ENCODE measurements around the gene ZBTB20.
A peak's percentile ranks its signal among the peaks of the same experiment; 100 is the strongest.

Gene ZBTB20

DNA sequence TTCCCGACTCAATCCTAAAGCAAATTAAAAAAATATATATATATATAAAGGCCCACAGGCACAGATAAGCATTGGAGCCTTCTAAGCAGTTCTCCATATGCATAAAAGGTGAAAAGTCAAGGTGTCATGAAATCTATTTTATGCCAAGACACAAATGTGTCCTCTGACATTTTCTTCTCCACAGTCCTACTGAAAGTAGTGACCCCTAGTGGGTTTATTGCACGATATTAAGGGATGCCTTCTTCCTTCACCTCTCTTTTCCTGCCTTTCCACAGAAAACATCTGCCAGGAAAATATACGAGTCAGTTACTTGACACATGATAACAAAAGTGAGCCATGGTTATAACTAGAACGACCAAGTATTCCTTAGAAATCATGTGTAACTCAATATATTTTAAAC lies 550.1 kb downstream of the ZBTB20 start:
- Histone ChIP-seq H3K27me3 (ENCODE audit: insufficient read depth, low read length, poor library complexity) (no peaks in the 10 kb centered on the region), H3K79me1 (ENCODE audit: low read length) (no peaks in the 10 kb centered on the region), H4K5ac (ENCODE audit: low read length) (no peak overlapping the region), H3K27ac (ENCODE audit: low read depth, low read length) (no peak overlapping the region), H3K4ac (ENCODE audit: low read depth, low read length) (no peak overlapping the region), H3K4me3 (ENCODE audit: low read length) (no peak overlapping the region), H3K79me2 (ENCODE audit: control insufficient read depth, insufficient read depth, low read length) (no peaks in the 10 kb centered on the region), H3K4me1 (ENCODE audit: control insufficient read depth, low read depth, low read length) (no peaks in the 10 kb centered on the region), H2AK5ac (ENCODE audit: low read length) (no peak overlapping the region), H3K56ac (ENCODE audit: low read length) (no peak overlapping the region), H2BK120ac (ENCODE audit: low read depth, low read length) (no peak overlapping the region), H3K4me2 (ENCODE audit: low read length) (no peak overlapping the region), H4K8ac (ENCODE audit: low read depth, low read length) (no peak overlapping the region), H3K36me3 (ENCODE audit: control insufficient read depth, insufficient read depth, low read length) (no peaks in the 10 kb centered on the region), H2BK5ac (ENCODE audit: low read length) (no peak overlapping the region), H2BK15ac (replicated peaks; ENCODE audit: low read depth) (no peak overlapping the region), H3K23ac (ENCODE audit: low read length) (no peak overlapping the region), H3K18ac (ENCODE audit: low read length) (no peak overlapping the region), H3K9ac (ENCODE audit: low read length) (no peak overlapping the region)
- peak; percentile 22 for DNase-seq
- 100% methylated on average over 1 of the region's 4 CpGs for WGBS (ENCODE audit: extremely low coverage, insufficient coverage, low lambda C conversion rate)

DNA sequence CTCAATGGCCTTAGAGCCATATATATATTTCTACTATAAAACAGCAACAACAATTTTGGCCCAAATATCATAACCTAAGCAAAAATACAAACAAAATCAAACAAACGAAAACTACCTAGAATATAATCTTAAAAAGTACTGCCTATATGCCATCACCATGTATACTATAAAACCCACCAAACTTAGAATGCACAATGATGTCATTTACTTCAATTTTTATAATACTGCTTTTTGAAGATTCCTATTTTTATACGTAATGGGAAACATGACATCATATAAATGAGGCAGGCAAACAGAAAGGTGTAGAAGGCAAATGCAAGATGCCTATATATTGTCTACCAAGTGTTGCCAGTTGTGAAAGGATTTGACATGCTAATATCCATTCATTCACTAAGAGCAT lies 550.9 kb downstream of the ZBTB20 start:
- no peak overlapping the region for H3K27ac ChIP-seq (ENCODE audit: low read depth, low read length)
- no peak for DNase-seq
- H3K36me3 ChIP-seq (ENCODE audit: control insufficient read depth, insufficient read depth, low read length), result no peaks in the 10 kb centered on the region
- no peak overlapping the region for H3K4me3 ChIP-seq (ENCODE audit: low read length)
- no peaks in the 10 kb centered on the region for H3K27me3 ChIP-seq (ENCODE audit: insufficient read depth, low read length, poor library complexity)
- no peak overlapping the region for H3K4me2 ChIP-seq (ENCODE audit: low read length)
- no peak overlapping the region for H4K5ac ChIP-seq (ENCODE audit: low read length)
- H3K23ac ChIP-seq (ENCODE audit: low read length), result no peak overlapping the region
- no peaks in the 10 kb centered on the region for H3K79me1 ChIP-seq (ENCODE audit: low read length)
- no peak overlapping the region for H2BK5ac ChIP-seq (ENCODE audit: low read length)
- H2BK15ac ChIP-seq (replicated peaks; ENCODE audit: low read depth), result no peak overlapping the region
- H4K8ac ChIP-seq (ENCODE audit: low read depth, low read length), result no peak overlapping the region
- H2BK120ac ChIP-seq (ENCODE audit: low read depth, low read length), result no peak overlapping the region
- H3K79me2 ChIP-seq (ENCODE audit: control insufficient read depth, insufficient read depth, low read length), result no peaks in the 10 kb centered on the region
- 100% methylated on average over 1 of the region's 2 CpGs for WGBS (ENCODE audit: extremely low coverage, insufficient coverage, low lambda C conversion rate)
- H3K4me1 ChIP-seq (ENCODE audit: control insufficient read depth, low read depth, low read length), result no peaks in the 10 kb centered on the region
- no peak overlapping the region for H3K4ac ChIP-seq (ENCODE audit: low read depth, low read length)
- no peak overlapping the region for H3K18ac ChIP-seq (ENCODE audit: low read length)
- H3K56ac ChIP-seq (ENCODE audit: low read length), result no peak overlapping the region
- no peak overlapping the region for H2AK5ac ChIP-seq (ENCODE audit: low read length)
- H3K9ac ChIP-seq (ENCODE audit: low read length), result no peak overlapping the region

DNA sequence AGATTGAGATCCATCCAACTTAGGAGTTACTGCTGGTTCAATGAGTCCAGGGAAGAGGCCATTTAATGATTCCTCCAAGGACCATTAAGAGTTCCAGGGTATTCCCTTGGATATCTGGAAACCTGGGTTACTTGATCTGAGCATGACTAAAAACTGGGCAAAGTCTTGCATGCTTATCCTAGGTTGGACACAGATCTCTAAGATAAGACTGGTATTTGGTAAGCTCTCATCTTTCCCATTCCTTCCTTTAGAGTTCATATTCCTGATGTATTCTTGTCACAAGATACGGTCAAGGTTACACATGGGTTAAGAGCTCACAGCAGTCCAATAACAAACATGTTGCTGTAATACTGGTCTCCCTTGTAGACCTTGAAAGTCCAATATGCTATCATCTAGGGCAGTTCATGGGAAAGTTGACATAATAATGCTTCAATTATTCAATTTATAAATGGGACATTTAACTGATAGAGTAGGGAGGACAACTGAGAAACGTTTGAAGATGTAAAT lies 551.5 kb downstream of the ZBTB20 start:
- H3K18ac ChIP-seq (ENCODE audit: low read length), result no peak overlapping the region
- H3K27me3 ChIP-seq (ENCODE audit: insufficient read depth, low read length, poor library complexity), result no peaks in the 10 kb centered on the region
- H3K27ac ChIP-seq (ENCODE audit: low read depth, low read length), result no peak overlapping the region
- H3K9ac ChIP-seq (ENCODE audit: low read length), result no peak overlapping the region
- no CpG with 5 or more reads among the region's 2 CpGs for WGBS (ENCODE audit: extremely low coverage, insufficient coverage, low lambda C conversion rate)
- H2BK5ac ChIP-seq (ENCODE audit: low read length), result no peak overlapping the region
- no peak overlapping the region for H3K4ac ChIP-seq (ENCODE audit: low read depth, low read length)
- H3K36me3 ChIP-seq (ENCODE audit: control insufficient read depth, insufficient read depth, low read length), result no peaks in the 10 kb centered on the region
- H4K5ac ChIP-seq (ENCODE audit: low read length), result no peak overlapping the region
- no peak for DNase-seq
- no peak overlapping the region for H3K23ac ChIP-seq (ENCODE audit: low read length)
- no peak overlapping the region for H3K4me2 ChIP-seq (ENCODE audit: low read length)
- H3K4me3 ChIP-seq (ENCODE audit: low read length), result no peak overlapping the region
- H3K79me2 ChIP-seq (ENCODE audit: control insufficient read depth, insufficient read depth, low read length), result no peaks in the 10 kb centered on the region
- no peak overlapping the region for H3K56ac ChIP-seq (ENCODE audit: low read length)
- H2BK15ac ChIP-seq (replicated peaks; ENCODE audit: low read depth), result no peak overlapping the region
- no peak overlapping the region for H2BK120ac ChIP-seq (ENCODE audit: low read depth, low read length)
- no peaks in the 10 kb centered on the region for H3K79me1 ChIP-seq (ENCODE audit: low read length)
- no peak overlapping the region for H4K8ac ChIP-seq (ENCODE audit: low read depth, low read length)
- no peak overlapping the region for H2AK5ac ChIP-seq (ENCODE audit: low read length)
- H3K4me1 ChIP-seq (ENCODE audit: control insufficient read depth, low read depth, low read length), result no peaks in the 10 kb centered on the region

DNA sequence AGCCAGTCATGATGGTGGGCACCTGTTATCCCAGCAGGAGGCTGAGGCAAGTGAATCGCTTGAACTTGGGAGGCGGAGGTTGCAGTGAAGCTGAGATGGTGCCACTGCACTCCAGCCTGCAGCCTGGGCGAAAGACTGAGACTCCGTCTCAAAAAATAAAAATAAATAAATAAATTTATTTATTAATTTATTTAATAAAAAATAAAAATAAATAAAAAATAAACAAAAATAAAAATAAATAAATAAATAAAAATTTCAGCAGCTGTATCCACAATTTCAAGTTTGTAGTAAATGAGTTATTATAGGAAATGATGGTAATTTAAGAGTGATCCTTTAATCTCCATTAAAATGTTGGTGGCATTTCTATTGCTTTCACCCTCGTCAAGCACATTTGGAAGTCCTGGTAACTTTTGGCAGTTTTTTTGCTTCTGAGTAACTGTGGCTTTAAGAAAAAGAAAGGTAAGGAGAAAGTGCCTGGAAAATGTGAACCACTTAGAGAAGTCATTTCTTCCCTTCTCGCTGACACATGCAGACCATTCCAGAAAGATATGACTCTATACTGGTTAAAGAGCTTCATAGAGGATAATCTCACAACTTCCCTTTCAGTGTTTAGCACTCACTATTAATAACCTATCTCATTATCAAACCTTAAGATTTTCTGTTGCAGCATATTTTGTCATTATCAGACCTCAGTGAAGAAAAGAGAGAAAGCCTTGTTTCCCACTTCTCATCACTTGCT lies 556.6 kb downstream of the ZBTB20 start:
- no peak for DNase-seq
- Histone ChIP-seq H3K4me1 (ENCODE audit: control insufficient read depth, low read depth, low read length) (no peaks in the 10 kb centered on the region), H3K4ac (ENCODE audit: low read depth, low read length) (no peak overlapping the region), H3K23ac (ENCODE audit: low read length) (no peak overlapping the region), H4K8ac (ENCODE audit: low read depth, low read length) (no peak overlapping the region), H2AK5ac (ENCODE audit: low read length) (no peak overlapping the region), H4K5ac (ENCODE audit: low read length) (no peak overlapping the region), H2BK5ac (ENCODE audit: low read length) (no peak overlapping the region), H3K4me2 (ENCODE audit: low read length) (no peak overlapping the region), H3K79me2 (ENCODE audit: control insufficient read depth, insufficient read depth, low read length) (no peaks in the 10 kb centered on the region), H3K36me3 (ENCODE audit: control insufficient read depth, insufficient read depth, low read length) (no peaks in the 10 kb centered on the region), H3K56ac (ENCODE audit: low read length) (no peak overlapping the region), H2BK120ac (ENCODE audit: low read depth, low read length) (no peak overlapping the region), H3K79me1 (ENCODE audit: low read length) (no peaks in the 10 kb centered on the region), H3K27me3 (ENCODE audit: insufficient read depth, low read length, poor library complexity) (no peaks in the 10 kb centered on the region), H3K9ac (ENCODE audit: low read length) (no peak overlapping the region), H3K27ac (ENCODE audit: low read depth, low read length) (no peak overlapping the region), H2BK15ac (replicated peaks; ENCODE audit: low read depth) (no peak overlapping the region), H3K18ac (ENCODE audit: low read length) (no peak overlapping the region), H3K4me3 (ENCODE audit: low read length) (no peak overlapping the region)
- WGBS (ENCODE audit: extremely low coverage, insufficient coverage, low lambda C conversion rate), result no CpG with 5 or more reads among the region's 6 CpGs

DNA sequence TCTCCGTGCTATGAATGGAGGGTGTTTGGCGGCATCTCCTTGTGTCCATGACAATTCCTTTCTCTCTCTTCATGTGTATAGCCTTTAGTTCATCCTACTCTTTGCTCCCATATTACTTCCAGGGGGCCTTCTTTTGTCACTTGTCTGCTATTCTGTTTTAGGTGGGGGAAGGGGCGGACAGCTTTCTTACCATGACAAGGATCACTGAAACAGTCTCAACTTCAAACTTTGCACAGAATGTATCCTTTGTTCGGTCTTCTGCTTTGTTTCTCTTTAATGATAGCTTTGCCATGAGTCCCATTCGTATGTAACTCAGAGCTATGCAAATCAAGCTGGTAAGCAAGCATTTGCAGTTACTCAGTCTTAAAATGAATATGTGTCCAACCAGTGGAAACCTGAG lies 559.1 kb downstream of the ZBTB20 start:
- H3K27me3 ChIP-seq (ENCODE audit: insufficient read depth, low read length, poor library complexity), result no peaks in the 10 kb centered on the region
- no peak overlapping the region for H3K4me3 ChIP-seq (ENCODE audit: low read length)
- H3K4ac ChIP-seq (ENCODE audit: low read depth, low read length), result no peak overlapping the region
- H3K27ac ChIP-seq (ENCODE audit: low read depth, low read length), result no peak overlapping the region
- no peak overlapping the region for H4K5ac ChIP-seq (ENCODE audit: low read length)
- no peaks in the 10 kb centered on the region for H3K79me1 ChIP-seq (ENCODE audit: low read length)
- H3K36me3 ChIP-seq (ENCODE audit: control insufficient read depth, insufficient read depth, low read length), result no peaks in the 10 kb centered on the region
- no peaks in the 10 kb centered on the region for H3K79me2 ChIP-seq (ENCODE audit: control insufficient read depth, insufficient read depth, low read length)
- H2BK5ac ChIP-seq (ENCODE audit: low read length), result no peak overlapping the region
- H3K4me1 ChIP-seq (ENCODE audit: control insufficient read depth, low read depth, low read length), result no peaks in the 10 kb centered on the region
- H3K9ac ChIP-seq (ENCODE audit: low read length), result no peak overlapping the region
- no peak overlapping the region for H2BK15ac ChIP-seq (replicated peaks; ENCODE audit: low read depth)
- no peak overlapping the region for H3K18ac ChIP-seq (ENCODE audit: low read length)
- H2AK5ac ChIP-seq (ENCODE audit: low read length), result no peak overlapping the region
- H3K56ac ChIP-seq (ENCODE audit: low read length), result no peak overlapping the region
- no peak overlapping the region for H2BK120ac ChIP-seq (ENCODE audit: low read depth, low read length)
- H3K4me2 ChIP-seq (ENCODE audit: low read length), result no peak overlapping the region
- no peak for DNase-seq
- WGBS (ENCODE audit: extremely low coverage, insufficient coverage, low lambda C conversion rate), result no CpG with 5 or more reads among the region's 5 CpGs
- no peak overlapping the region for H4K8ac ChIP-seq (ENCODE audit: low read depth, low read length)
- no peak overlapping the region for H3K23ac ChIP-seq (ENCODE audit: low read length)

DNA sequence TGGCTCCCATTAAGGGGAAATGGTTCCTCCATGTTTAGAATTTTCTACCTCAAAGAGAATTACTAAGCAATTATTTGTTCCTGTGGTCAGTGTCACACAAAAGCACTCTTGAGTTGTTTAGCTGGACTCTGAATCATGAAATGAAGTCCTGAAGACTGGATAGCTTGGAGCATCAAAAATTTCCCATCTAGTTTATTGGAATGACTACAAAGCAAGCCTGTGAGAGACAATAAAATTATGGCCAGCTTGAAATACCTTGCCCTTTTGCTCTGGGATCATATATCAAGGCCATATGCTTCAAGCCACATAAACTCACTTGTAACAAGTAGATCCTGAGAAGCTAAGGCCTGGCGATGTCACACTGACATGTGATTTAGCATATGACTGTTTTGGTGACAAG lies 561.0 kb downstream of the ZBTB20 start:
- no peak overlapping the region for H3K4ac ChIP-seq (ENCODE audit: low read depth, low read length)
- H3K79me2 ChIP-seq (ENCODE audit: control insufficient read depth, insufficient read depth, low read length), result no peaks in the 10 kb centered on the region
- H3K4me3 ChIP-seq (ENCODE audit: low read length), result no peak overlapping the region
- H3K18ac ChIP-seq (ENCODE audit: low read length), result no peak overlapping the region
- DNase-seq, result no peak
- no peak overlapping the region for H3K27ac ChIP-seq (ENCODE audit: low read depth, low read length)
- H2BK120ac ChIP-seq (ENCODE audit: low read depth, low read length), result no peak overlapping the region
- H3K27me3 ChIP-seq (ENCODE audit: insufficient read depth, low read length, poor library complexity), result no peaks in the 10 kb centered on the region
- no peak overlapping the region for H4K5ac ChIP-seq (ENCODE audit: low read length)
- WGBS (ENCODE audit: extremely low coverage, insufficient coverage, low lambda C conversion rate), result no CpG with 5 or more reads among the region's 1 CpG
- no peak overlapping the region for H2BK5ac ChIP-seq (ENCODE audit: low read length)
- H3K4me2 ChIP-seq (ENCODE audit: low read length), result no peak overlapping the region
- no peak overlapping the region for H2BK15ac ChIP-seq (replicated peaks; ENCODE audit: low read depth)
- no peak overlapping the region for H3K56ac ChIP-seq (ENCODE audit: low read length)
- H2AK5ac ChIP-seq (ENCODE audit: low read length), result no peak overlapping the region
- no peak overlapping the region for H4K8ac ChIP-seq (ENCODE audit: low read depth, low read length)
- H3K4me1 ChIP-seq (ENCODE audit: control insufficient read depth, low read depth, low read length), result no peaks in the 10 kb centered on the region
- no peaks in the 10 kb centered on the region for H3K79me1 ChIP-seq (ENCODE audit: low read length)
- no peak overlapping the region for H3K23ac ChIP-seq (ENCODE audit: low read length)
- no peak overlapping the region for H3K9ac ChIP-seq (ENCODE audit: low read length)
- H3K36me3 ChIP-seq (ENCODE audit: control insufficient read depth, insufficient read depth, low read length), result no peaks in the 10 kb centered on the region
